ENCODE results near the gene TMPRSS11F. TPM values are rescaled to one million over a fixed set of nuclear protein-coding genes. Genes with fewer than 3 reads are reported as not detected.

The TMPRSS11F gene
- total and polyA plus RNA-seq, 10 donors, result not detected

DNA sequence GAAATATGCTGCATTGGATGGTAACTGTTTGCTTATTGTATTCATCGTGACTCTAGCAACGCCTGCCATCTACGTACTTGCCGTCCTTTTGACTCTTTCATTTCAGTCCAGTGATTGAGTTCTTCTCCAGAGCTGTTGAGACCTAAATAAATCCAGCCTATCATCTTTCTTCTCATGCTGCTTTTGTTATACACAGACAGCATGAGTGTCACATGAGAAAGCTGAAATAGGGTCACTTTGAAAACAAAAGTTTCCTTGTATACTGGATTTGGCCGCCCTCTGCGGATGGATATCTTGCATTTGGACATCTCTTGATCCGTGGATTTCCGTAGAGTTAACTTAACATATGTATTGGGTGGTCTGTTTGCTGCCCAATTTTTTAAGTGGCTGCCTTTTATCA, 67.2 kb downstream of the TMPRSS11F start:
- intact Hi-C loops (cut with DNase I; ENCODE audit: low total_unique reads), result no loop called here
- no peaks in the 10 kb centered on the region for H3K4me1 ChIP-seq

GRCh38 chr4:68038272-68038671, 91.4 kb downstream of the TMPRSS11F start:
- Histone ChIP-seq H3K27ac (no peak overlapping the region), H3K36me3 (no peaks in the 10 kb centered on the region), H3K9me3 (peaks cover 0 to 5% (median 0%) of the 10 kb centered on the region in 8 donors), H3K27me3 (replicated peaks in 1 of 7) (no peaks in the 10 kb centered on the region), H3K4me3 (no peak overlapping the region), H3K4me1 (no peaks in the 10 kb centered on the region)
- no peak for TF ChIP-seq POLR2AphosphoS5 (IDR thresholded peaks at IDR 0.05)
- TF ChIP-seq, protein P1, sequence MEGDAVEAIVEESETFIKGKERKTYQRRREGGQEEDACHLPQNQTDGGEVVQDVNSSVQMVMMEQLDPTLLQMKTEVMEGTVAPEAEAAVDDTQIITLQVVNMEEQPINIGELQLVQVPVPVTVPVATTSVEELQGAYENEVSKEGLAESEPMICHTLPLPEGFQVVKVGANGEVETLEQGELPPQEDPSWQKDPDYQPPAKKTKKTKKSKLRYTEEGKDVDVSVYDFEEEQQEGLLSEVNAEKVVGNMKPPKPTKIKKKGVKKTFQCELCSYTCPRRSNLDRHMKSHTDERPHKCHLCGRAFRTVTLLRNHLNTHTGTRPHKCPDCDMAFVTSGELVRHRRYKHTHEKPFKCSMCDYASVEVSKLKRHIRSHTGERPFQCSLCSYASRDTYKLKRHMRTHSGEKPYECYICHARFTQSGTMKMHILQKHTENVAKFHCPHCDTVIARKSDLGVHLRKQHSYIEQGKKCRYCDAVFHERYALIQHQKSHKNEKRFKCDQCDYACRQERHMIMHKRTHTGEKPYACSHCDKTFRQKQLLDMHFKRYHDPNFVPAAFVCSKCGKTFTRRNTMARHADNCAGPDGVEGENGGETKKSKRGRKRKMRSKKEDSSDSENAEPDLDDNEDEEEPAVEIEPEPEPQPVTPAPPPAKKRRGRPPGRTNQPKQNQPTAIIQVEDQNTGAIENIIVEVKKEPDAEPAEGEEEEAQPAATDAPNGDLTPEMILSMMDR (IDR thresholded peaks at IDR 0.05 in 8 of 11, conservative IDR thresholded peaks at IDR 0.05 in 3 of 11), result no peak
- no peak for TF ChIP-seq POLR2A (IDR thresholded peaks at IDR 0.05)
- DNase-seq, result no peak
- 94 to 97% (median 96%) methylated on average over 28 of the region's 28 CpGs for WGBS, 5 donors
- intact Hi-C loops (cut with DNase I; ENCODE audit: low total_unique reads), result no loop called here

More for the DNA sequence above, 67.2 kb downstream of the TMPRSS11F start:
- 85 to 93% (median 91%) methylated on average over 8 of the region's 8 CpGs for WGBS, 5 donors
- H3K9me3 ChIP-seq, result no peaks in the 10 kb centered on the region
- no peaks in the 10 kb centered on the region for H3K36me3 ChIP-seq
- H3K27me3 ChIP-seq (replicated peaks in 1 of 7), result no peaks in the 10 kb centered on the region
- no peak overlapping the region for H3K4me3 ChIP-seq
- no peak for TF ChIP-seq POLR2AphosphoS5 (IDR thresholded peaks at IDR 0.05)
- TF ChIP-seq, protein P1 (IDR thresholded peaks at IDR 0.05 in 8 of 11, conservative IDR thresholded peaks at IDR 0.05 in 3 of 11), result no peak
- no peak for TF ChIP-seq POLR2A (IDR thresholded peaks at IDR 0.05)
- H3K27ac ChIP-seq, result no peak overlapping the region
- DNase-seq, result no peak

- WGBS, 5 donors, result 57 to 67% (median 61%) methylated on average over 2 of the region's 2 CpGs
- DNase-seq, result no peak
- H3K27me3 ChIP-seq (replicated peaks in 1 of 7), result no peaks in the 10 kb centered on the region
- H3K4me3 ChIP-seq, result no peak overlapping the region
- no peaks in the 10 kb centered on the region for H3K36me3 ChIP-seq
- intact Hi-C loops (cut with DNase I; ENCODE audit: low total_unique reads), result no loop called here
- H3K9me3 ChIP-seq, result no peaks in the 10 kb centered on the region
- H3K27ac ChIP-seq, result no peak overlapping the region
- TF ChIP-seq POLR2A (IDR thresholded peaks at IDR 0.05), result no peak
- TF ChIP-seq POLR2AphosphoS5 (IDR thresholded peaks at IDR 0.05), result no peak
- TF ChIP-seq, protein P1 (IDR thresholded peaks at IDR 0.05 in 8 of 11, conservative IDR thresholded peaks at IDR 0.05 in 3 of 11), result no peak
- H3K4me1 ChIP-seq, result no peaks in the 10 kb centered on the region
These were observed 108.5 kb downstream of the TMPRSS11F start for GRCh38 chr4:68021185-68021584.

DNA sequence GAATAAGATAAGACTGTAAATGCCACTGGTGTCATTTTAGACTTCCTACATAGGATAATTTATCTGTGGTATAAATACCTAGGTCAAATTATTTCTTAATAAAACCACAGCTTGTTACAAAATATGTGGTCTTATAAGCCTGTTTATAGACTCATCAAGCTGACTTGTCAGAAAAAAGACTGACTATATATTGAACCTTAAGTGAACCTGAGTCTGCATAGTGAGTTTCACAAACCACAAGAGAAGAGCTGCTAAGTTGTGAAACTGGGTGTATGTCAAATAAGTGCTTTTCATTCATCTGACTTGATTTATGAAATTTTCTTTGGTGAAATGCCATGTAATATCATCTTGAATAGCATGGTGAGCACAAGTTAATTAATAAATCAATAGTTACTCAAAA, 118.0 kb downstream of the TMPRSS11F start:
- intact Hi-C loops (cut with DNase I; ENCODE audit: low total_unique reads), result no loop called here
- Histone ChIP-seq H3K4me1 (no peaks in the 10 kb centered on the region), H3K27me3 (replicated peaks in 1 of 7) (no peaks in the 10 kb centered on the region), H3K27ac (no peak overlapping the region), H3K4me3 (no peak overlapping the region), H3K36me3 (no peaks in the 10 kb centered on the region), H3K9me3 (peaks cover 0 to 2% (median 0%) of the 10 kb centered on the region in 8 donors)
- TF ChIP-seq POLR2A (IDR thresholded peaks at IDR 0.05) (no peak), POLR2AphosphoS5 (IDR thresholded peaks at IDR 0.05) (no peak)
- TF ChIP-seq, protein P1 (IDR thresholded peaks at IDR 0.05 in 8 of 11, conservative IDR thresholded peaks at IDR 0.05 in 3 of 11), result no peak
- DNase-seq, result no peak

Small RNAs within 50 kb of the gene (small RNA-seq; reads per million reads assigned to genes)
- gene RNU6-95P, result 0 reads per million in 4 donors

Other genes starting within 250 kb of the TMPRSS11F start
- gene TMPRSS11D, start 245.9 kb downstream of the TMPRSS11F start, total RNA-seq, result not detected
- under 1 TPM in 2 of 3 donors, not detected in 1; 0.02 to 0.06 TPM for gene TMPRSS11D, start 245.9 kb downstream of the TMPRSS11F start, polyA plus RNA-seq
- not detected for gene TMPRSS11A, start 166.4 kb downstream of the TMPRSS11F start, total RNA-seq
- gene TMPRSS11A, start 166.4 kb downstream of the TMPRSS11F start, polyA plus RNA-seq, result under 1 TPM in 1 of 3 donors, not detected in 2; 0.07 TPM
- not detected for gene TMPRSS11B, start 115.8 kb upstream of the TMPRSS11F start, total RNA-seq
- gene TMPRSS11B, start 115.8 kb upstream of the TMPRSS11F start, polyA plus RNA-seq, result under 1 TPM in 2 of 3 donors, not detected in 1; 0.09 to 0.35 TPM
- gene YTHDC1, start 220.2 kb upstream of the TMPRSS11F start, total RNA-seq, result 100 to 1,000 TPM in 4 of 7 donors, 10 to 100 TPM in 3; 76.3 to 110 (median 101) TPM
- gene YTHDC1, start 220.2 kb upstream of the TMPRSS11F start, polyA plus RNA-seq, result 10 to 100 TPM; 36.3 to 47.4 (median 38.0) TPM